Measurements from ENCODE around the gene SUSD3. TPM values are rescaled to one million over a fixed set of nuclear protein-coding genes. Genes with fewer than 3 reads are reported as not detected.

SUSD3 gene
- total RNA-seq, 4 donors from 2014 or later, result 0.83 to 3.3 (median 1.4) TPM

- peaks cover 7 to 29% (median 18%) of the 10 kb centered on the region in 4 donors for H3K4me1 ChIP-seq
- no peak overlapping the region for H3K4me3 ChIP-seq
- no peaks in the 10 kb centered on the region for H3K27me3 ChIP-seq
- 88% methylated on average over 3 of the region's 14 CpGs for WGBS
- H3K36me3 ChIP-seq, result peaks cover 20 to 71% (median 59%) of the 10 kb centered on the region in 4 donors
- DNase-seq (ENCODE audit: extremely low spot score), result no peak
- intact Hi-C loops (cut with DNase I), result no loop called here
- TF ChIP-seq POLR2AphosphoS5 (IDR thresholded peaks at IDR 0.05) (no peak), POLR2A (IDR thresholded peaks at IDR 0.05; ENCODE audit: low read depth) (no peak), EP300 (IDR thresholded peaks at IDR 0.05) (no peak), CTCF (IDR thresholded peaks at IDR 0.05) (no peak)
- H3K27ac ChIP-seq (replicated peaks in 1 of 4), result no peak overlapping the region
- no peaks in the 10 kb centered on the region for H3K9me3 ChIP-seq
Measured at GRCh38 chr9:93110311-93110855, 51.9 kb downstream of the SUSD3 start.

- peaks cover 20 to 71% (median 59%) of the 10 kb centered on the region in 4 donors for H3K36me3 ChIP-seq
- peaks cover 7 to 31% (median 21%) of the 10 kb centered on the region in 4 donors for H3K4me1 ChIP-seq
- H3K27ac ChIP-seq (replicated peaks in 1 of 4), result no peak overlapping the region
- no peak for TF ChIP-seq POLR2A (IDR thresholded peaks at IDR 0.05; ENCODE audit: low read depth)
- TF ChIP-seq POLR2AphosphoS5 (IDR thresholded peaks at IDR 0.05), result no peak
- no peak for TF ChIP-seq CTCF (IDR thresholded peaks at IDR 0.05)
- no peak for TF ChIP-seq EP300 (IDR thresholded peaks at IDR 0.05)
- no peak for DNase-seq (ENCODE audit: extremely low spot score)
- no peaks in the 10 kb centered on the region for H3K9me3 ChIP-seq
- H3K27me3 ChIP-seq, result no peaks in the 10 kb centered on the region
- 91% methylated on average over 10 of the region's 11 CpGs for WGBS
- intact Hi-C loops (cut with DNase I), result no loop called here
- H3K4me3 ChIP-seq, result no peak overlapping the region
Measured at GRCh38 chr9:93111001-93111370, 52.5 kb downstream of the SUSD3 start.

- no peaks in the 10 kb centered on the region for H3K9me3 ChIP-seq
- TF ChIP-seq CTCF (IDR thresholded peaks at IDR 0.05), result no peak
- TF ChIP-seq EP300 (IDR thresholded peaks at IDR 0.05), result no peak
- no peak for TF ChIP-seq POLR2A (IDR thresholded peaks at IDR 0.05; ENCODE audit: low read depth)
- no peak for TF ChIP-seq POLR2AphosphoS5 (IDR thresholded peaks at IDR 0.05)
- peaks cover 13 to 35% (median 27%) of the 10 kb centered on the region in 4 donors for H3K4me1 ChIP-seq
- no peak for DNase-seq (ENCODE audit: extremely low spot score)
- 90% methylated on average over 15 of the region's 18 CpGs for WGBS
- no peak overlapping the region for H3K27ac ChIP-seq (replicated peaks in 1 of 4)
- H3K4me3 ChIP-seq, result no peak overlapping the region
- peaks cover 20 to 71% (median 59%) of the 10 kb centered on the region in 4 donors for H3K36me3 ChIP-seq
- H3K27me3 ChIP-seq, result no peaks in the 10 kb centered on the region
- intact Hi-C loops (cut with DNase I), result no loop called here
Measured at GRCh38 chr9:93111371-93112115, 53.0 kb downstream of the SUSD3 start.

GRCh38 chr9:93112116-93112863 is 53.8 kb downstream of the SUSD3 start:
- no peak overlapping the region for H3K27ac ChIP-seq (replicated peaks in 1 of 4)
- no peak for DNase-seq (ENCODE audit: extremely low spot score)
- no peak overlapping the region for H3K4me3 ChIP-seq
- H3K9me3 ChIP-seq, result no peaks in the 10 kb centered on the region
- no peaks in the 10 kb centered on the region for H3K27me3 ChIP-seq
- no peak for TF ChIP-seq CTCF (IDR thresholded peaks at IDR 0.05)
- TF ChIP-seq EP300 (IDR thresholded peaks at IDR 0.05), result no peak
- TF ChIP-seq POLR2AphosphoS5 (IDR thresholded peaks at IDR 0.05), result no peak
- TF ChIP-seq POLR2A (IDR thresholded peaks at IDR 0.05; ENCODE audit: low read depth), result no peak
- 83% methylated on average over 6 of the region's 15 CpGs for WGBS
- peaks cover 14 to 30% (median 28%) of the 10 kb centered on the region in 4 donors for H3K4me1 ChIP-seq
- H3K36me3 ChIP-seq, result peaks cover 20 to 71% (median 59%) of the 10 kb centered on the region in 4 donors
- intact Hi-C loops (cut with DNase I), result no loop called here
